ENCODE data around the gene MCM5.
A peak's percentile ranks its signal among the peaks of the same experiment; 100 is the strongest.
"Not testable (repeated sequence)": the region's sequence is repeated elsewhere in the genome, so short reads cannot be mapped to it uniquely, and the experiment has no call there.

The MCM5 gene

GRCh38 chr22:35455529-35455928 is 55.6 kb downstream of the MCM5 start:
- DNase-seq = no peak

- DNase-seq = no peak
These were observed 56.8 kb downstream of the MCM5 start for GRCh38 chr22:35456757-35457156.

- DNase-seq = peak; percentile 82
These were observed 58.0 kb downstream of the MCM5 start for GRCh38 chr22:35457729-35458546.

- peak; percentile 97 for DNase-seq
These were observed 58.8 kb downstream of the MCM5 start for GRCh38 chr22:35458547-35459422.

GRCh38 chr22:35459423-35459894 is 59.5 kb downstream of the MCM5 start:
- DNase-seq = no peak

GRCh38 chr22:35459976-35460375 is 60.0 kb downstream of the MCM5 start:
- not testable (repeated sequence) for DNase-seq

GRCh38 chr22:35460688-35461087 is 60.7 kb downstream of the MCM5 start:
- no peak for DNase-seq

- no peak for DNase-seq
These were observed 62.7 kb downstream of the MCM5 start for GRCh38 chr22:35462498-35463230.

- DNase-seq = no peak
These were observed 63.4 kb downstream of the MCM5 start for GRCh38 chr22:35463231-35463933.

- no peak for DNase-seq
These were observed 64.5 kb downstream of the MCM5 start for GRCh38 chr22:35464399-35464798.

- no peak for DNase-seq
These were observed 65.3 kb downstream of the MCM5 start for GRCh38 chr22:35465109-35465701.

- no peak for DNase-seq
These were observed 67.9 kb downstream of the MCM5 start for GRCh38 chr22:35467681-35468434.

GRCh38 chr22:35470903-35471321 is 71.0 kb downstream of the MCM5 start:
- no peak for DNase-seq

GRCh38 chr22:35471566-35471965 is 71.6 kb downstream of the MCM5 start:
- DNase-seq = not testable (repeated sequence)

- DNase-seq = no peak
These were observed 72.5 kb downstream of the MCM5 start for GRCh38 chr22:35472488-35472887.

- DNase-seq = no peak
These were observed 74.0 kb downstream of the MCM5 start for GRCh38 chr22:35473971-35474370.
